ENCODE measurements around the gene ZNF44. TPM values are rescaled to one million over a fixed set of nuclear protein-coding genes. Genes with fewer than 3 reads are reported as not detected.

ZNF44 gene
- total and polyA plus RNA-seq, 9 of the 15 experiments (the other 6 are each of a cell fraction or from before 2014, with no cell fraction given): 2.6 to 8.3 (median 4.4) TPM

GRCh38 chr19:12333162-12334159 lies 38.8 kb upstream of the ZNF44 start, which contains the start of gene ZNF563 (continued):
- no peak for TF ChIP-seq ARID4B (CRISPR knock-in tag; IDR thresholded peaks at IDR 0.05)
- no peak for TF ChIP-seq ZNF316 (IDR thresholded peaks at IDR 0.05)
- no peak for TF ChIP-seq IFI16 (CRISPR knock-in tag; IDR thresholded peaks at IDR 0.05)
- TF ChIP-seq ZNF740 (CRISPR knock-in tag; IDR thresholded peaks at IDR 0.05): no peak
- TF ChIP-seq ZNF740 (tag; IDR thresholded peaks at IDR 0.05): no peak
- no peak for TF ChIP-seq PHB (CRISPR knock-in tag; IDR thresholded peaks at IDR 0.05)
- TF ChIP-seq RERE (CRISPR knock-in tag; IDR thresholded peaks at IDR 0.05; ENCODE audit: borderline replicate concordance): no peak
- no peak; the same call in 1 of the 2 replicates for TF ChIP-seq L3MBTL2 (IDR thresholded peaks at IDR 0.05)
- no peak for TF ChIP-seq ZNF24 (IDR thresholded peaks at IDR 0.05)
- TF ChIP-seq NONO (IDR thresholded peaks at IDR 0.05; ENCODE audit: low read depth in 2 of 2, low read length in 1 of 2): no peak
- TF ChIP-seq BRF2 (IDR thresholded peaks at IDR 0.05; ENCODE audit: borderline replicate concordance, insufficient read depth, insufficient read length): no peak
- no peak for TF ChIP-seq ZNF436 (CRISPR knock-in tag; IDR thresholded peaks at IDR 0.05)
- TF ChIP-seq GTF2B (IDR thresholded peaks at IDR 0.05; ENCODE audit: extremely low read depth, insufficient read length): no peak

All from K562 (cell line).